GM10847 (cell line): ENCODE data around the gene ZNG1B.
"Not testable (repeated sequence)": the region's sequence is repeated elsewhere in the genome, so short reads cannot be mapped to it uniquely, and the experiment has no call there.

Experiments
- POLR2A ChIP-seq: IDR thresholded peaks from 2 replicates; pipeline ENCODE4 v1.6.1; 2011; ENCODE audit not compliant: insufficient read length; ENCODE audit errors: extremely low read depth

Gene ZNG1B

GRCh38 chr2:113437508-113438465, at the start of gene ZNG1B:
TSS of gene ZNG1B (plus strand) at chr2:113437691. CDS start at chr2:113437869, 178 bp downstream.
- TF ChIP-seq POLR2A: not testable (repeated sequence)

- TF ChIP-seq POLR2A: no peak
Observed at GRCh38 chr2:113390124-113390849, 47.2 kb upstream of the ZNG1B start.

- TF ChIP-seq POLR2A: no peak
Observed at GRCh38 chr2:113391073-113391472, 46.4 kb upstream of the ZNG1B start.

- TF ChIP-seq POLR2A: no peak
Observed at GRCh38 chr2:113406114-113406513, 31.4 kb upstream of the ZNG1B start.

GRCh38 chr2:113407446-113408099, 29.9 kb upstream of the ZNG1B start:
- TF ChIP-seq POLR2A: no peak

GRCh38 chr2:113498365-113498764, 60.9 kb downstream of the ZNG1B start, which contains the start of gene FOXD4L1:
TSS of gene FOXD4L1 (plus strand) at chr2:113498665. CDS start at chr2:113499257, 592 bp downstream.
- not testable (repeated sequence) for TF ChIP-seq POLR2A
